GM21360 (cell line): ENCODE results near the gene SLC9B1.
"Not testable (repeated sequence)": the region's sequence is repeated elsewhere in the genome, so short reads cannot be mapped to it uniquely, and the experiment has no call there.

Experiments used
- ATAC-seq: cut with Tn5 transposase; IDR thresholded peaks from one replicate; pipeline ENCODE4 v1.9.1; 2021; ENCODE audit warnings: mild to moderate bottlenecking, moderate library complexity; ENCODE audit not compliant: unreplicated experiment

Gene SLC9B1

DNA sequence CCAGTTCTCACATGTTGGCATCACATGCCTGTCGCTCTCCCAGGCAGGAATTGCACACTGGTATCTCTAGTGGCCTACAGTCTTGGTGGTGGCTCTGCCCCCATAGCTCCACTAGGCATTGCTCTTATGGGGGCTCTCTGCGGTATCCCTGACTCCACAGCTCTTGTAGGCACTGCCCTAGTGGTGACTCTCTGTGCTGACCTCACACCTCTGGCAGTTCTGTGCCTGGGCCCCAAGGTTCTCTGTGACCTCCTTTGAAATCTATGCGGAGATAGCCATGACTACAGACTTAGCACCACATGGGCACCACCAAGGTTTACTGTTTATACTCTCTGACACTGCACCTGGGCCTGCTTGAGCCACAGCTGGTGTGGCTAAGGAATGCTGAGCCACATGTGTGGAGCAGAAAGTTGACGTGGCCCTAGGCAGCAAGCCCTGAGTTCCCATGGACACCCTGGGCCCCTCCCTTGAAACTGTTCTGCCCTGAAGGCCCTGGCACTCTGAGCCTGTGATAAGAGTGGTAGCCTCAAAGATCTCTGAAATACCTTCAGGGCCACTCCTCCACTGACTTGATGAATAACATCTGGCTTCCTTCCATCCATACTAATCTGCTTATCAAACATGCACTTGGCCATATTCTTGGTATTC, 8.0 kb downstream of the SLC9B1 start:
- no peak for ATAC-seq

DNA sequence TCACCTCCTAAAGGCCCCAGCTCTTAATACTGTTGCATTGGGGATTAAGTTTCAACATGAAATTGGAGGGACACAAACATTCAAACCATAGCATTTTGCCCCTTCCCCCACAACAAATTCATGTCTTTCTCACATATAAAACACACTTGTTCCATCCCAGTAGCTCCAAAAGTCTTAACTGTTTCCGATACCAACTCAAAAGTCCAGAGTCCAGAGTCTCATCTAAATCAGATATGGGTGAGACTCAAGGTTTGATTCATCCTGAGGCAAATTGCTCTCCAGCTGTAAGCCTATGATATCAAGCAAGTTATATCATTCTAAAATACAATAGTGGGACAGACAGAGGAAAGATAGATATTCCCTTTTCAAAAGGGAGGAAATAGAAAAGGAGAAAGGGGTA, 8.7 kb downstream of the SLC9B1 start:
- no peak for ATAC-seq

DNA sequence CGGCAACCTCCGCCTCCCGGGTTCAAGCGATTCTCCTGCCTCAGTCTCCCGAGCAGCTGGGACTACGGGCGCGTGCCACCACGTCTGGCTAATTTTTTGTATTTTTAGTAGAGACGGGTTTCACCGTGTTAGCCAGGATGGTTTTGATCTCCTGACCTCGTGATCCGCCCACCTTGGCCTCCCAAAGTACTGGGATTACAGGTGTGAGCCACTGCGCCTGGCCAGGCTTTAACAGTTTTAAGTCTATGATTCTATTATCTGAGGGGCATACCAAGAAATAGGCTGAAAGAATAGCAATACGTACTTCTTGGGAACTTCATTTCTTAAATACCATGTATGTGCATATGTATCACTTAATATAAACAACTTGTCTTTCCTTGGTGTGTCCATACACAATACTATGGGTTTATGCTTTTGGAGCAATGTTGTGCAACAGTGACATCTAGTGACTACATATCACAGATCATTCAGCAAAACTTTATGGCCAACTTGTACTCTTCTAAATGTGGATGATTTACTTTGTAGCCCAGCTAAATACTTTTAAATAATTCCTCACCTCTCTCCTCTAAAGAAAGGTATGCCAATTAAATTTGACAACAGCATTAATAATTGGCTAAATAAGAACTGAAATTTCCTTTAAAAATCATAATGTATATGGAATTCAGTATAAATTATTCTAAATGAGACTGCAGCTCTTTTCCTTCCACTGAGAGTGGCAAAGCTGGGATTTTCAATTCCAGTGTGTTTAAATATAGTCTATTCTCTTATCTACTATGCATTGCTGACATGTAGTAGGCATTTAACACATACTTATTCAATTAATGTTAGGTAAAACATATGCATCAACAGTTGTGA, 10.4 kb downstream of the SLC9B1 start:
- ATAC-seq, result no peak

DNA sequence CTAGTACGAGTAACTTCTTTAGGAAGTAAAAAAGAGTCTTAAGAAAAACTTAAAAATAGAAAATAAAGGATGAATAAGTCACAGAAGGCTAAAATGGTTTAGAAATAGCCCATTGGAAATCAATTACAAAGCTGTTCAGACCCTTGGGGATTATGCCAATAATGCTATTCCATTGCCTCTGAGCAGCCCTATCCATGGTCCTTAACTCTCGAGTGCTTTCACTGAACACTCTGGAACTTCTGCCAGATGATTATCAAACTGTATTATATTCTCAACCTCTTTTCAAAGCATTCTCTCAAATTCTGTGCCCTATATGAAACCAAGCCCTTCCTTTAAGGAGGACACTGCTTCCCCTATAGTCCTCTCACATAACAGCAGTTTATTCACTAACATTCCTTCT, 17.0 kb downstream of the SLC9B1 start:
- ATAC-seq, result no peak

DNA sequence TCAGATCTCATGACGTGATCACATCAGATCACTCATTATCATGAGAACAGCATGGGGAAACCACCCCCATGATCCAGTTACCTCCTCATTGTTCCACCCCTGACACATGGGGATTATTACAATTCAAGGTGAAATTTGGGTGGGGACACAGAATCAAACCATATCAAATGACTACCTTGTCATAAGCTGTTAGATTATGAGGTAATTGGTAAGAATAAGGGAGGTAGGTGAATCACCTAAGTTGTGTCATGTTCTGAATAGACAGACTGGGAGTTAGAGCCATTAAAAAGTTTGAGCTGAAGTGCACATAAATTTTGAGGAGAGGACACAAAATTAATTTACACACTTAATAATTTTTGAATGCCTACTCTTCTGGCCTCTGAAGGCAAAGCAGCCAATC, 24.7 kb downstream of the SLC9B1 start:
- no peak for ATAC-seq

DNA sequence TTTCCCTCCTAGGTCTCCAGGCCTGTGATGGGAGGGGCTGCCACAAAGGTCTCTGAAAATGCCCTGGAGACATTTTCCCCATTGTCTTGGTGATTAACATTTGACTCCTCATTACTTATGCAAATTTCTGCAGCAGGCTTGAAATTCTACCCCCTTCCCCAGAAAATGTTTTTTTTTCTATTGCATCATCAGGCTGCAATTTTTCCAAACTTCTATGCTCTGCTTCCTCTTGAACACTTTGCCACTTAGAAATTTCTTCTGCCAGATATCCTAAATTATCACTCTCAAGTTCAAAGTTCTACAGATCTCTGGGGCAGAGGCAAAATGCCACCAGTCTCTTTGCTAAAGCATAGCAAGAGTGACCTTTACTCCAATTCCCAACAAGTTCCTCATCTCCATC, 25.5 kb downstream of the SLC9B1 start:
- not testable (repeated sequence) for ATAC-seq

DNA sequence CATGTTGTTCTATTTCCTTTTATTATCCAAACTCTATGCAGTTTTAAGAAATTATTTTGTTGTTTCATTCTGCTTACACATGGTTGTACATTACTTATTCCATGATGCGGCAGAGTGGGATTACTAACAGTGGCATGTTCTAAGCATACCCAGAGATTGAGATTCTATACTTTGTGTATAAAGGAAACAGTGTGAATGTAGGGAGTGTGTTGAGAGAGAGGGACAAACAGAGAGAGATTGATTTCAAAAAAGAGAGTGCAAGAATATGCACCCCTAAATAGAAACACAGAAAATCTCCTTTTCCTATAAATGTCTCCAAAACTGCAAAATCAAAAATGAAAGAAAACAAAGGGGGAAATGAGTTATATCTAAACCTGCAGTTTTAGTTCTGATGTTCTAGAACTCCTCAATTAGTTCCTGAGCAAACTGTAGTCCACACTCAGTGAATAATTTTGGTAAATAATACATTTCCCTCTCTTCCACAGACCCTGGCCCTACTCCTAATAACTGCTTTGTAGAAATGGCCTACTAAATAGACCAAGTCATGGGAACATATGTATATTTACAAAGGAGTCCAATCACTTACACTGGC, 31.0 kb downstream of the SLC9B1 start:
- ATAC-seq, result no peak

DNA sequence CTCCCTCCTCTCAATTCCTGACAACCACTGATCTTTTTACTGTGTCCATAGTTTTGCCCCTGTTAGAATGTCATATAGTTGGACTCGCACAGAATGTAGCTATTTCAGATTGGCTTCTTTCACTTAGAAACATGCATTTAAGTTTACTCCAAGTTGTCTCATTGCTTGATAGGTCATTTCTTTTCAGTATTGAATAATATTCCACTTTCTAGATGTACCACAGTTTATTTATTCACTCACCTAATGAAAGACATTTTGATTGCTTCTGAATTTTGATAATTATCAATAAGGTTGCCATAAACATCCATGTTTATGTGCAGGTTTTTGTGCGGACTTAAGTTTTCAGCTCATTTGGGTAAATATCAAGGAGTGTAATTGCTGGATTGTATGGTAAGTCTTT, 38.5 kb downstream of the SLC9B1 start:
- no peak for ATAC-seq

DNA sequence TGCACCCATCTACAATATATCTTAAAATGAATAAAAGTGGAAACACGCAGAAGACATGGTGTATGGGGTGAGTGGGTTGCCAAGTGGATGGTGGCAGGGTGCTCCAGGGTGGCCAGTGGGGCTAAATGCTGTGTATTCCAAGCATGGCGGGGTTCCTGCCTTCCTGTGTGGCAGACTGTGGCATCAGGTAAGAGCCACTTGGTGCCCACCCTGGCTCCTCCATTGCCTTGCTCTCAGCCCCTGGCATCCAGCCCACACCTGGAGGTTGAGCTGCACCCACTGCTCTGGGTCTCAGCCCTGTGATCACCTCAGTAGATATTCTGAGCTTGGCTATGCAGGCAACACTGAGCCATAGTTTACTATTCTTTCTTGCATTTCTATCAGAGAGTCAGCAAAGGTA, 57.7 kb downstream of the SLC9B1 start:
- ATAC-seq, result not testable (repeated sequence)

DNA sequence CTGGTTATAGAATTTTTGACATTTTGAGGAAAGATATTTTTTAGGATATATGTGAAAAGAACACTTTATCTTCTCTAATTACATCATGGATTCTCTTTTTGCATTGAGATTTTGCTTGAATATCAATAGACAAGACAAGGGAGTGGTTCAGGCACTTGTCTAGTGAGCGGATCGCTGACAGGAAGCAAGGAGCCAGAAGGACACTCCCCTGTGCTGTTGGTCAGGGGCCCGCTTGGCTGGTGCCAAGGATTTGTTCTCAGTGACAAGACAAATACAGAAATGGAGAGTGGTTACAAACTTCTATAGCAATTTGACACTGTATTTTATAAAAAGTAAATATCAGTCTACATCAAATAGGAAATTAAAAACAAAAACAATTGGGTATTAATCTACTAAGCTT, 60.0 kb downstream of the SLC9B1 start:
- ATAC-seq, result no peak

DNA sequence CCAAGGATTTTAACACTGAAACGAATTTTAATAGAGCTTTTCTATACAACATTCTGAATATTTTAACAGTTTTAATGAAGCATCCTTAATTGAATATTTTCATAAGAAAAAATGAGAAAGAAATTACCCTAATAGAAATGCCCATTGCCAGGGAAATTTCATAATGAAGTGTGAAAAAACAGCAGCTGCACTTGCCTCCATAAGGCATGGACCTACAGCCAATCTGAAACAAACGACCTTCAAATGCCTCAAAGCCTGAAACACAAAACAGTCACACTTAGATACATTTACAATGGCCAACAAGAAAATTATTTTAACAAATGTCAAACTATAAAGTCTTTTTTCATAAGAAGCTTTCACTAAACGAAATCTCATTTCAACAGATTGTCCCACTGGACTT, 74.4 kb downstream of the SLC9B1 start:
- no peak for ATAC-seq

DNA sequence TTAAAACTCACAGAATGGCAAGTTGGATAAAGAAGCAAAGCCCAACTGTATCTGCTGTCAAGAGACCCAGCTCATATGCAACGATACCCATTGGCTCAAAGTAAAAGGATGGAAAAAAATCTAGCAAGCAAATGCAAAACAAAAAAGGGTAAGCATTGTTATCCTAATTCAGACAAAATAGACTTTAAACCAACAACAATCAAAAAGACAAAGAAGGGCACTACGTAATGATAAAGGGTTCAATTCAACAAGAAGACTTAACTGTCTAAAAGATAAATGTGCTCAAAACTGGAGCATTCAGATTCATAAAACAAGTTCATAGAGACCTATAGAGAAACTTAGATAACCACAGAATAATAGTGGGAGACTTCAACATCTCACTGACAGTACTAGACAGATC, 81.4 kb downstream of the SLC9B1 start:
- ATAC-seq, result not testable (repeated sequence)

DNA sequence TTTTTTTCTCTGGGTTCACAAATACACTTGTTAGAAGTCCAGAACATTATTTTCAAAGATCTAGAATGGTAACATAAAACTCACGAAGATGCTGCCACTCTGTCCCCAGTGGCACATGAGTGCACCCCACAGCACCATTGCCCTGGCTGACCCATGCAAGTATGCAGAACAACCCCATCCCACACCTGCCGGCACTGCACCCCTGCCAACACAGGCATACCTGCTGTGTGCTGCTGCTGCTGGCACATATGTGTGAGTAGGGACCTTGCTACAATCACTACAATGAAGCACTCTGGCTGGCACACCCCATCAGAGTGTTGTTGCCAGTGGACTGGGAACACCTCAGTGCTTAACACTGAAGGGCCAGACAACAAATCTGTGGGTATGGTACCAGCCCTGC, 83.8 kb downstream of the SLC9B1 start:
- ATAC-seq, result no peak

DNA sequence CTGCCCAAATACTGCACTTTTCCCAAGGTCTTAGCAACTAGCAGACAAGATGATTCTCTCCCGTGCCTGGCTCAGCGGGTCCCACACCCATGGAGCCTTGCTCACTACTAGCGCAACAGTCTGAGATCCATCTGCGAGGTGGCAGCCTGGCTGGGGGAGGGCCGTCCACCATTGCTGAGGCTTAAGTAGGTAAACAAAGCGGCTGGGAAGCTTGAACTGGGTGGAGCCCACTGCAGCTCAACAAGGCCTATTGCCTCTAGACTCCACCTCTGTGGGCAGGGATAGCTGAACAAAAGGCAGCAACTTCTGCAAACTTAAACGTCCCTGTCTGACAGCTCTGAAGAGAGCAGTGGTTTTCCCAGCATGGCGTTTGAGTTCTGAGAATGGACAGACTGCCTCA, 99.8 kb downstream of the SLC9B1 start:
- ATAC-seq, result not testable (repeated sequence)

DNA sequence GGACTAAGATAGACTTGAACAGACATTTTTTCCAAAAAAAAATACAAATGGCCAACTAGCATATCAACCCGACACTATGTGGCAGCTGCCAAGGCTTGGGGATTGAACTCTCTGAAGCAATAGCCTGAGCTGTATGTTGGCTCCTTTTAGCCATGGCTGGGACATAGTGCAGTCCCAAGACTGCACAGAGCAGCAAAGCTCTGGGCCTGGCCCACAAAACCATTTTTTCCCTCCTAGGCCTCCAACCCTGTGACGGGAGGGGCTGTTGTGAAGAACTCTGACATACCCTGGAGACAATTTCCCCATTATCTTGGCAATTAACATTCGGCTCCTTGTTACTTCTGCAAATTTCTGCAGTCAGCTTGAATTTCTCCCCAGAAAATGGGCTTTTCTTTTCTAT, 100.6 kb downstream of the SLC9B1 start:
- no peak for ATAC-seq

DNA sequence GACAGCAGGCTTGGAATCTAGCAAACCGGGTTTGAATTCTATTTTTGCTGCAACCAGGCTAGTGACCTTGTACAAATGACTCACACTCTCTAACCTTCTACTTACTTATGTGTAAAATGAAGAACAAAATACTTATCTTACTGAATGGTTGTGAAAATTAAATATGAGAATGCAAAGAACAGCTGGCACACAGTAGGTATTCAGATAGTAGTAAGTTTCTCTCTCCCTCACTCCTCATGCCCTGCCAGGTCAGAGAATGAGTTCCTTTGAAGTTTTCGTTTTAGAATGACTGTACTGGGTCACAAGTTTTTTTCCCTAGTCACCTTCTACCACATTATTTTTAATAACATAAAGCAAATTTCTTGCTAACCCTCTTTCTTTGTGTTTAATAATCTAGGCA, 117.7 kb downstream of the SLC9B1 start:
- no peak for ATAC-seq

DNA sequence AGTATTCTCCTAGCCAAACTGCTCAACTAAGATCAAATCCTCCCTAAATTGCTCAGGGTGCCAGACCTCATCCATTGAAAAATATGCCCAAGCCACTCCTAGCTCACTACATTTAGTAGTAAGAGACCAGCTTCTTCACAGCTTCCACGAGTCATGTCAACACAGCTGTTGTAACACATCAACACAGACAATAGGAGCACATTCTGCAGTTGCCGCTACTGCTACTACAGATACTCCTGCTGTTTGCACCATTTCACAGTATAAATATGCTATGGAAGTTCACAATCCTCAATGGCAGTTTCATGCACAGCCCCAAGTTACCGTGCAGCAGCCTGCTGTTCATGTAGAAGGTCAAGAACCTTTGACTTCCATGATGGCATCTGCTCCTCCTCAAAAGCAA, 121.9 kb downstream of the SLC9B1 start:
- not testable (repeated sequence) for ATAC-seq

DNA sequence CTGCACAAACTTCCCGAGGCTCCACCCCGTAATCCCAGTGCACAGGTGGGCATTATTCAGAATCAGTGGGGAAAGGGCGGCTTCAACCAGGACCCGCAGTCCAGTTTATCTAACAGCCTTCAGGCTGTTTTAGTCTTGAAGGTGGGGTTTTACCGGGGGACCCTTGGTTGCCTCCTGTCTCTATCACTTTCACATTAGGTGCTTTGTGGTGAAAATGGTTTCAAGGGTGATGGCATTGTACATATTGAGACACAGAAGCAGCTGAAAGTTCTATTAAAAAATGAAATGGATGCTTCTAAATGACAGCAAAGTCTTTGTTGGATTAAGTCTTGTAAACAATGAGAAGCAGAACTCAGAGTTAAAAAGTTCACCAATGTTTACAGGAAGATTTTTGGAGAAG, 123.0 kb downstream of the SLC9B1 start:
- not testable (repeated sequence) for ATAC-seq

DNA sequence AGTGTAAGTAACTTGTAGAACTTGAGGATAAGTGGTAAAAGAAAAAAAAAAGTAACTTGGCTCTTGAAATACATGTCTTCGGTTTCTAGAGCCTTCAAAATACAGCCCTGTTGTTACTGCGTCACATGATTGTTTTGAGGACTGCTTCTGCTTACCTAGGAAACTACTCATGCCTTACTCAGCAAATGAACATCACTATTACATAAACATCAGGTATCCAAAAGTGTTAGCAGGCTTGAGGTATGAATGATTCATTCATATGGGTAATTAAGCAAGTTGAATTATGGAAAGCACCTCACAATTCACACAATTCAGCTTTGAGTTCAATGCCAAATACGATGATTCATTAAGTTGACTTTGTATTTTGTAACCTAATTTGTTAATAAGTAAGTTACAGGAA, 129.6 kb downstream of the SLC9B1 start:
- not testable (repeated sequence) for ATAC-seq

DNA sequence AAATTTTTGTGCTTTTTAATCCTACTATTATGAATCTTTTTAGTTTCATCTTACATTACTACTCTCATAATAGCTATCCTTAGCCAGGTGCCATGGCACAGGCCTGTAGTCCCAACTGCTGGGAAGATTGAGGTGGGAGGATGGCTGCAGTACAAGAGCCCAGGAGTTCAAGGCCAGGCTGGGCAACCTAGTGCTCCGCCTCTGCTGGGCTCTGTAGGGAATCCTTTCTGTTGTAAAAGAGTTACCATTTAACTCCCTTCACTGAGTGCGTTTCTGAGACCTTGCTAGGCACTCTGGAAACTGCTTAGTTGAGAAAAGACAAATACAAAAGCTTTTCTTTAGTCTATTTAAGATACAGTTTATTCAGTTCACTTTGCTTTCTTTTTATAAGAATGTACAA, 130.9 kb downstream of the SLC9B1 start:
- not testable (repeated sequence) for ATAC-seq

DNA sequence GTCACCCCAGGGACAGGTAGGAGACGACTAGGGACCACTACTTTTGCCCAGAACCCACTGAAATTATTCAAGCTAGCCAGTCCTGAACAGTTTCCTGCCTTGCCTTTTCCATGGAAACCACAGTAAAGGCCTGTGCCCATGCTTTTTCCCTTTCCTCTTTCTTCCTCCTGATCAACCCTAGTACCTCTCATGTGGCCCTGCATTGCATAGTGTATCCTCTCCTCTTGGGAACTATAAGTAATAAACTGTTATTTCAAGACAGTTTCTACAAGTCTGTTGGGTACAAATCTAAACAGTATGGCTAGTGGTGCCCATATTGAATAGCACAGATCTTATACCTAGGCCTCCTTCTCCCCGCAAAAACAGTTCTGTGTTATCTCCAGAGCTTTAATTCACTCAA, 136.2 kb downstream of the SLC9B1 start:
- ATAC-seq, result no peak

DNA sequence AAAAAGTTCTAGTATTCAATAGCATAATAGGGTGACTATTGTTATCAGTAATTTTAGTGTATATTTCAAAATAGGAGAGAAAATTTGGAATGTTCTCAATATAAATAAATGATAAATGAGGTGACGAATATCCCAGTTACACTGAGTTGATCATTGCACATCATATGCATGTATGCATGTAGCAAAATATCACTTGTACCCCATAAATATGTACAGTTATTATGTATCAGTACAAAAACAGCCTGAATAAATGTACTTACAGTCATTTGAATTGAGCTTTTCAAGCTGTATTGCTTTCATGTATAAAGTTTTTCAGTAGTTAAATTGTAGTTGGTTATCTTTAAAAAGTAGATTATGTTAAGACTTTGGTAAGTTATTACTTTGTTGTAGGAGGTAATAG, 138.2 kb downstream of the SLC9B1 start:
- no peak for ATAC-seq
